ENCODE data around the gene SMURF1.
A peak's percentile ranks its signal among the peaks of the same experiment; 100 is the strongest.

SMURF1 gene

GRCh38 chr7:99143853-99144672 is at the start of gene SMURF1:
SMURF1 (minus strand) TSS chr7:99144108; CDS start chr7:99143780, 328 bp downstream.
- H3K4me1 Mint-ChIP-seq: peaks cover 41% of the 10 kb centered on the region

GRCh38 chr7:99191869-99192596 is 48.1 kb upstream of the SMURF1 start:
- no peak overlapping the region for H3K4me3 Mint-ChIP-seq
- H3K36me3 Mint-ChIP-seq: no peaks in the 10 kb centered on the region
- H3K4me1 Mint-ChIP-seq: peaks cover 4% of the 10 kb centered on the region
- no peak for DNase-seq
- CTCF ChIA-PET: no interaction called here
- H3K27ac Mint-ChIP-seq: no peak overlapping the region
- H3K9me3 Mint-ChIP-seq: peaks cover 6% of the 10 kb centered on the region
- no peaks in the 10 kb centered on the region for H3K27me3 Mint-ChIP-seq

More at GRCh38 chr7:99143853-99144672, at the start of gene SMURF1:
- Mint-ChIP-seq H3K9me3 (no peaks in the 10 kb centered on the region), H3K27me3 (peaks cover 14% of the 10 kb centered on the region), H3K36me3 (peaks cover 10% of the 10 kb centered on the region), H3K27ac (peak within 1 kb of the TSS; percentile 94), H3K4me3 (peak within 1 kb of the TSS; percentile 93)
- CTCF ChIA-PET: no interaction called here
- DNase-seq: peak; percentile 77

GRCh38 chr7:99190359-99191009 is 46.6 kb upstream of the SMURF1 start:
- no peaks in the 10 kb centered on the region for H3K36me3 Mint-ChIP-seq
- CTCF ChIA-PET: interaction anchor here (0.6 kb wide), 1 partner anchor 192 kb away, joined by 3 read pairs; no protein-coding TSS in a partner anchor
- DNase-seq: no peak

GRCh38 chr7:99189222-99189621 is 45.3 kb upstream of the SMURF1 start:
- Mint-ChIP-seq H3K4me1 (no peaks in the 10 kb centered on the region), H3K4me3 (no peak overlapping the region), H3K36me3 (no peaks in the 10 kb centered on the region), H3K27ac (no peak overlapping the region), H3K27me3 (no peaks in the 10 kb centered on the region), H3K9me3 (no peaks in the 10 kb centered on the region)
- no peak for DNase-seq
- CTCF ChIA-PET: no interaction called here

More at GRCh38 chr7:99190359-99191009, 46.6 kb upstream of the SMURF1 start:
- no peak overlapping the region for H3K27ac Mint-ChIP-seq
- no peaks in the 10 kb centered on the region for H3K4me1 Mint-ChIP-seq
- no peaks in the 10 kb centered on the region for H3K9me3 Mint-ChIP-seq
- no peaks in the 10 kb centered on the region for H3K27me3 Mint-ChIP-seq
- H3K4me3 Mint-ChIP-seq: no peak overlapping the region

- no peaks in the 10 kb centered on the region for H3K27me3 Mint-ChIP-seq
- H3K4me1 Mint-ChIP-seq: no peaks in the 10 kb centered on the region
- H3K4me3 Mint-ChIP-seq: no peak overlapping the region
- H3K9me3 Mint-ChIP-seq: no peaks in the 10 kb centered on the region
- CTCF ChIA-PET: no interaction called here
- no peak for DNase-seq
- H3K36me3 Mint-ChIP-seq: no peaks in the 10 kb centered on the region
- H3K27ac Mint-ChIP-seq: no peak overlapping the region
Observed at GRCh38 chr7:99188221-99188620, 44.3 kb upstream of the SMURF1 start.

GRCh38 chr7:99184532-99185218 is 40.8 kb upstream of the SMURF1 start:
- no peak overlapping the region for H3K27ac Mint-ChIP-seq
- H3K4me3 Mint-ChIP-seq: no peak overlapping the region
- peaks cover 9% of the 10 kb centered on the region for H3K27me3 Mint-ChIP-seq
- no peaks in the 10 kb centered on the region for H3K4me1 Mint-ChIP-seq
- H3K36me3 Mint-ChIP-seq: no peaks in the 10 kb centered on the region
- DNase-seq: no peak
- H3K9me3 Mint-ChIP-seq: no peaks in the 10 kb centered on the region
- CTCF ChIA-PET: no interaction called here

- Mint-ChIP-seq H3K4me3 (no peak overlapping the region), H3K36me3 (no peaks in the 10 kb centered on the region), H3K9me3 (no peaks in the 10 kb centered on the region), H3K4me1 (no peaks in the 10 kb centered on the region), H3K27me3 (peaks cover 14% of the 10 kb centered on the region), H3K27ac (no peak overlapping the region)
- CTCF ChIA-PET: no interaction called here
- DNase-seq: no peak
Observed at GRCh38 chr7:99180067-99180650, 36.3 kb upstream of the SMURF1 start.

- Mint-ChIP-seq H3K4me3 (no peak overlapping the region), H3K36me3 (no peaks in the 10 kb centered on the region), H3K27me3 (peaks cover 19% of the 10 kb centered on the region), H3K4me1 (no peaks in the 10 kb centered on the region), H3K27ac (no peak overlapping the region), H3K9me3 (no peaks in the 10 kb centered on the region)
- no peak for DNase-seq
- CTCF ChIA-PET: no interaction called here
Observed at GRCh38 chr7:99177165-99177564, 33.3 kb upstream of the SMURF1 start.

- H3K9me3 Mint-ChIP-seq: no peaks in the 10 kb centered on the region
- no peak overlapping the region for H3K4me3 Mint-ChIP-seq
- CTCF ChIA-PET: no interaction called here
- H3K4me1 Mint-ChIP-seq: no peaks in the 10 kb centered on the region
- peaks cover 16% of the 10 kb centered on the region for H3K27me3 Mint-ChIP-seq
- DNase-seq: no peak
- H3K36me3 Mint-ChIP-seq: no peaks in the 10 kb centered on the region
- H3K27ac Mint-ChIP-seq: no peak overlapping the region
Observed at GRCh38 chr7:99173787-99174186, 29.9 kb upstream of the SMURF1 start.

GRCh38 chr7:99171731-99172130 is 27.8 kb upstream of the SMURF1 start:
- Mint-ChIP-seq H3K4me1 (no peaks in the 10 kb centered on the region), H3K36me3 (no peaks in the 10 kb centered on the region), H3K27ac (no peak overlapping the region), H3K9me3 (no peaks in the 10 kb centered on the region), H3K27me3 (peaks cover 22% of the 10 kb centered on the region), H3K4me3 (no peak overlapping the region)
- CTCF ChIA-PET: interaction anchor here (1.2 kb wide), 1 partner anchor 131 kb away, joined by 3 read pairs; no protein-coding TSS in a partner anchor
- DNase-seq: no peak

- DNase-seq: no peak
Observed at GRCh38 chr7:99170730-99171074, 26.8 kb upstream of the SMURF1 start.

GRCh38 chr7:99170065-99170729 is 26.3 kb upstream of the SMURF1 start:
- CTCF ChIA-PET: interaction anchor here (1.2 kb wide), 1 partner anchor 130 kb away, joined by 3 read pairs; no protein-coding TSS in a partner anchor

More at GRCh38 chr7:99170730-99171074, 26.8 kb upstream of the SMURF1 start:
- CTCF ChIA-PET: interaction anchor here (1.2 kb wide), 1 partner anchor 130 kb away, joined by 3 read pairs; no protein-coding TSS in a partner anchor
- no peak overlapping the region for H3K4me3 Mint-ChIP-seq
- H3K4me1 Mint-ChIP-seq: no peaks in the 10 kb centered on the region
- H3K9me3 Mint-ChIP-seq: no peaks in the 10 kb centered on the region
- peaks cover 22% of the 10 kb centered on the region for H3K27me3 Mint-ChIP-seq
- H3K36me3 Mint-ChIP-seq: no peaks in the 10 kb centered on the region
- H3K27ac Mint-ChIP-seq: no peak overlapping the region

GRCh38 chr7:99167072-99167471 is 23.2 kb upstream of the SMURF1 start:
- Mint-ChIP-seq H3K9me3 (no peaks in the 10 kb centered on the region), H3K27ac (no peak overlapping the region), H3K36me3 (no peaks in the 10 kb centered on the region), H3K4me3 (no peak overlapping the region), H3K27me3 (peaks cover 22% of the 10 kb centered on the region), H3K4me1 (no peaks in the 10 kb centered on the region)
- CTCF ChIA-PET: no interaction called here
- DNase-seq: no peak

More at GRCh38 chr7:99170065-99170729, 26.3 kb upstream of the SMURF1 start:
- Mint-ChIP-seq H3K36me3 (no peaks in the 10 kb centered on the region), H3K4me1 (no peaks in the 10 kb centered on the region), H3K4me3 (no peak overlapping the region), H3K9me3 (no peaks in the 10 kb centered on the region), H3K27ac (no peak overlapping the region), H3K27me3 (peaks cover 22% of the 10 kb centered on the region)
- no peak for DNase-seq

Data from activated naive CD4-positive, alpha-beta T cell treated with anti-CD3 and anti-CD28 coated beads, Interleukin-2, amount 10 ng/mL, durations not matched to agents 7 days and 5 days (primary cell).